Measurements from ENCODE around the gene SEC14L5.

SEC14L5 gene

GRCh38 chr16:5010576-5011329 lies 52.6 kb downstream of the SEC14L5 start:
- Histone ChIP-seq H3K4ac (ENCODE audit: low read depth, low read length) (no peak overlapping the region), H3K9me3 (ENCODE audit: insufficient read depth, low read depth, low read length) (no peaks in the 10 kb centered on the region), H2AFZ (ENCODE audit: insufficient read depth, low read length, poor library complexity) (no peak overlapping the region), H3K18ac (ENCODE audit: low read length) (no peak overlapping the region), H3K23ac (ENCODE audit: low read length) (no peak overlapping the region), H2BK5ac (ENCODE audit: low read depth, low read length, poor library complexity) (no peak overlapping the region), H3K4me1 (ENCODE audit: control insufficient read depth in 1 of 2, insufficient read depth in 2 of 2, low read length in 2 of 2) (no peaks in the 10 kb centered on the region), H3K36me3 (ENCODE audit: control insufficient read depth in 1 of 2, insufficient read depth in 2 of 2, low read length in 2 of 2) (no peaks in the 10 kb centered on the region), H3K27me3 (ENCODE audit: insufficient read depth, low read length) (no peaks in the 10 kb centered on the region), H2AK5ac (ENCODE audit: low read length) (no peak overlapping the region), H4K12ac (ENCODE audit: low read depth, low read length) (no peak overlapping the region), H3K4me3 (ENCODE audit: low read depth, low read length) (peak overlapping the region; percentile 11), H4K91ac (ENCODE audit: low read depth, low read length) (no peak overlapping the region), H2BK12ac (ENCODE audit: low read length) (no peak overlapping the region), H2BK120ac (ENCODE audit: insufficient read depth, low read length, poor library complexity) (no peak overlapping the region), H3K79me1 (ENCODE audit: low read length) (no peaks in the 10 kb centered on the region), H3K14ac (ENCODE audit: low read length) (no peak overlapping the region), H3K9ac (ENCODE audit: low read length) (no peak overlapping the region), H3K4me2 (ENCODE audit: low read length) (no peak overlapping the region), H3K27ac (ENCODE audit: low read depth, low read length) (no peak overlapping the region), H4K8ac (ENCODE audit: low read depth, low read length) (no peak overlapping the region), H3K79me2 (ENCODE audit: control insufficient read depth, insufficient read depth, low read length, poor library complexity) (no peaks in the 10 kb centered on the region)
- DNase-seq = no peak
- no CpG with 5 or more reads among the region's 15 CpGs for WGBS (ENCODE audit: extremely low coverage, insufficient coverage, insufficient read length)

DNA sequence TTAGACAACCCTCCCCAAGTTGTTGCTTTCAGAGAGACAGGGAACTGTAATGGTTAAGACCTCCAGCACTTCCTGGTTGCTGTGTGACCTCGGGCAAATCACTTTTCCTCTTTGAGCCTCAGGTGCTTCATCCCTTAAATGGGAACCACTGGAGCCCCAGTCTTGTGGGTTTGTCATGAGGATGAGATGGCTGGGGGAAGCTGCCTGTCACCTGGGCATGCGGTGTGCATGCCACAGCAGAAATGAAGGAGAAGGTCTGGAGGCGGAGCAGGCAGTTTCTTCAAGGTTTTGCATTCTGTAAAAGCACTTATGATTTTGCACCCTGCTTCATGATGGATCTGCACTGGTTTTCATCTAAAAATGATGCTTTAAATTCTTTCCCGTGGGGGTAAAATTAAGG lies 53.5 kb downstream of the SEC14L5 start:
- WGBS (ENCODE audit: extremely low coverage, insufficient coverage, insufficient read length) = no CpG with 5 or more reads among the region's 4 CpGs

GRCh38 chr16:5012887-5013286 lies 54.8 kb downstream of the SEC14L5 start:
- no peaks in the 10 kb centered on the region for H3K36me3 ChIP-seq (ENCODE audit: control insufficient read depth in 1 of 2, insufficient read depth in 2 of 2, low read length in 2 of 2)

More for the DNA sequence above, 53.5 kb downstream of the SEC14L5 start:
- H3K9ac ChIP-seq (ENCODE audit: low read length) = no peak overlapping the region
- H2BK120ac ChIP-seq (ENCODE audit: insufficient read depth, low read length, poor library complexity) = no peak overlapping the region
- no peak overlapping the region for H4K12ac ChIP-seq (ENCODE audit: low read depth, low read length)
- no peaks in the 10 kb centered on the region for H3K27me3 ChIP-seq (ENCODE audit: insufficient read depth, low read length)
- H3K4me1 ChIP-seq (ENCODE audit: control insufficient read depth in 1 of 2, insufficient read depth in 2 of 2, low read length in 2 of 2) = no peaks in the 10 kb centered on the region
- no peak overlapping the region for H4K8ac ChIP-seq (ENCODE audit: low read depth, low read length)
- H3K9me3 ChIP-seq (ENCODE audit: insufficient read depth, low read depth, low read length) = no peaks in the 10 kb centered on the region
- no peak overlapping the region for H2BK12ac ChIP-seq (ENCODE audit: low read length)
- H3K4me3 ChIP-seq (ENCODE audit: low read depth, low read length) = no peak overlapping the region
- no peak overlapping the region for H4K91ac ChIP-seq (ENCODE audit: low read depth, low read length)
- no peaks in the 10 kb centered on the region for H3K79me2 ChIP-seq (ENCODE audit: control insufficient read depth, insufficient read depth, low read length, poor library complexity)
- no peak overlapping the region for H3K4me2 ChIP-seq (ENCODE audit: low read length)
- no peak overlapping the region for H3K27ac ChIP-seq (ENCODE audit: low read depth, low read length)
- H3K36me3 ChIP-seq (ENCODE audit: control insufficient read depth in 1 of 2, insufficient read depth in 2 of 2, low read length in 2 of 2) = no peaks in the 10 kb centered on the region
- DNase-seq = no peak
- no peak overlapping the region for H3K4ac ChIP-seq (ENCODE audit: low read depth, low read length)
- H2BK5ac ChIP-seq (ENCODE audit: low read depth, low read length, poor library complexity) = no peak overlapping the region
- H3K14ac ChIP-seq (ENCODE audit: low read length) = no peak overlapping the region
- no peak overlapping the region for H2AFZ ChIP-seq (ENCODE audit: insufficient read depth, low read length, poor library complexity)
- no peak overlapping the region for H3K18ac ChIP-seq (ENCODE audit: low read length)
- H3K79me1 ChIP-seq (ENCODE audit: low read length) = no peaks in the 10 kb centered on the region
- H2AK5ac ChIP-seq (ENCODE audit: low read length) = no peak overlapping the region
- no peak overlapping the region for H3K23ac ChIP-seq (ENCODE audit: low read length)

GRCh38 chr16:5015351-5015750 lies 57.2 kb downstream of the SEC14L5 start:
- no peak overlapping the region for H4K91ac ChIP-seq (ENCODE audit: low read depth, low read length)
- no peak overlapping the region for H3K4ac ChIP-seq (ENCODE audit: low read depth, low read length)
- H2BK120ac ChIP-seq (ENCODE audit: insufficient read depth, low read length, poor library complexity) = no peak overlapping the region
- no peak overlapping the region for H2BK12ac ChIP-seq (ENCODE audit: low read length)
- no peak overlapping the region for H3K18ac ChIP-seq (ENCODE audit: low read length)
- no peak overlapping the region for H3K27ac ChIP-seq (ENCODE audit: low read depth, low read length)
- no peak overlapping the region for H3K4me2 ChIP-seq (ENCODE audit: low read length)
- no peak overlapping the region for H2BK5ac ChIP-seq (ENCODE audit: low read depth, low read length, poor library complexity)
- H3K9me3 ChIP-seq (ENCODE audit: insufficient read depth, low read depth, low read length) = no peaks in the 10 kb centered on the region
- no peak overlapping the region for H4K8ac ChIP-seq (ENCODE audit: low read depth, low read length)
- no peak for DNase-seq
- no peaks in the 10 kb centered on the region for H3K27me3 ChIP-seq (ENCODE audit: insufficient read depth, low read length)
- no peak overlapping the region for H3K9ac ChIP-seq (ENCODE audit: low read length)
- no peak overlapping the region for H2AFZ ChIP-seq (ENCODE audit: insufficient read depth, low read length, poor library complexity)
- H3K14ac ChIP-seq (ENCODE audit: low read length) = no peak overlapping the region
- no CpG with 5 or more reads among the region's 4 CpGs for WGBS (ENCODE audit: extremely low coverage, insufficient coverage, insufficient read length)
- no peaks in the 10 kb centered on the region for H3K4me1 ChIP-seq (ENCODE audit: control insufficient read depth in 1 of 2, insufficient read depth in 2 of 2, low read length in 2 of 2)
- no peaks in the 10 kb centered on the region for H3K36me3 ChIP-seq (ENCODE audit: control insufficient read depth in 1 of 2, insufficient read depth in 2 of 2, low read length in 2 of 2)
- H2AK5ac ChIP-seq (ENCODE audit: low read length) = no peak overlapping the region
- H3K23ac ChIP-seq (ENCODE audit: low read length) = no peak overlapping the region
- no peak overlapping the region for H4K12ac ChIP-seq (ENCODE audit: low read depth, low read length)
- no peaks in the 10 kb centered on the region for H3K79me1 ChIP-seq (ENCODE audit: low read length)
- H3K79me2 ChIP-seq (ENCODE audit: control insufficient read depth, insufficient read depth, low read length, poor library complexity) = no peaks in the 10 kb centered on the region
- no peak overlapping the region for H3K4me3 ChIP-seq (ENCODE audit: low read depth, low read length)

More at GRCh38 chr16:5012887-5013286, 54.8 kb downstream of the SEC14L5 start:
- Histone ChIP-seq H3K4ac (ENCODE audit: low read depth, low read length) (no peak overlapping the region), H4K91ac (ENCODE audit: low read depth, low read length) (no peak overlapping the region), H3K79me1 (ENCODE audit: low read length) (no peaks in the 10 kb centered on the region), H2BK120ac (ENCODE audit: insufficient read depth, low read length, poor library complexity) (no peak overlapping the region), H2AK5ac (ENCODE audit: low read length) (no peak overlapping the region), H3K4me1 (ENCODE audit: control insufficient read depth in 1 of 2, insufficient read depth in 2 of 2, low read length in 2 of 2) (no peaks in the 10 kb centered on the region), H3K9me3 (ENCODE audit: insufficient read depth, low read depth, low read length) (no peaks in the 10 kb centered on the region), H2AFZ (ENCODE audit: insufficient read depth, low read length, poor library complexity) (no peak overlapping the region), H3K27me3 (ENCODE audit: insufficient read depth, low read length) (no peaks in the 10 kb centered on the region), H3K79me2 (ENCODE audit: control insufficient read depth, insufficient read depth, low read length, poor library complexity) (no peaks in the 10 kb centered on the region), H3K27ac (ENCODE audit: low read depth, low read length) (no peak overlapping the region), H3K4me2 (ENCODE audit: low read length) (no peak overlapping the region), H4K8ac (ENCODE audit: low read depth, low read length) (no peak overlapping the region), H3K9ac (ENCODE audit: low read length) (no peak overlapping the region), H3K18ac (ENCODE audit: low read length) (no peak overlapping the region), H3K14ac (ENCODE audit: low read length) (no peak overlapping the region), H3K23ac (ENCODE audit: low read length) (no peak overlapping the region), H3K4me3 (ENCODE audit: low read depth, low read length) (no peak overlapping the region), H2BK5ac (ENCODE audit: low read depth, low read length, poor library complexity) (no peak overlapping the region), H4K12ac (ENCODE audit: low read depth, low read length) (no peak overlapping the region), H2BK12ac (ENCODE audit: low read length) (no peak overlapping the region)
- DNase-seq = no peak
- no CpG with 5 or more reads among the region's 6 CpGs for WGBS (ENCODE audit: extremely low coverage, insufficient coverage, insufficient read length)
